Measurements from ENCODE around the gene PTPN13. TPM values are rescaled to one million over a fixed set of nuclear protein-coding genes. Genes with fewer than 3 reads are reported as not detected.

The PTPN13 gene
- total RNA-seq, 2 experiments from 2014 or later: 3.9 to 4.1 TPM

GRCh38 chr4:86640469-86640868 lies 46.4 kb downstream of the PTPN13 start:
- intact Hi-C loops (cut with DNase I, micrococcal nuclease): no loop called here
- CTCF ChIA-PET: no interaction called here
- TF ChIP-seq CTCF (IDR thresholded peaks at IDR 0.05): no peak

GRCh38 chr4:86641516-86642090 lies 47.5 kb downstream of the PTPN13 start:
- Histone ChIP-seq H3K4me1 (ENCODE audit: insufficient read depth, low read length) (no peaks in the 10 kb centered on the region), H3K27ac (ENCODE audit: low read depth in 1 of 2, low read length in 2 of 2) (no peak overlapping the region), H3K36me3 (ENCODE audit: insufficient read depth, low read length) (no peaks in the 10 kb centered on the region), H3K4me3 (ENCODE audit: low read length) (no peak overlapping the region), H3K27me3 (ENCODE audit: control insufficient read depth in 1 of 2, insufficient read depth in 2 of 2, low read length in 2 of 2) (no peaks in the 10 kb centered on the region), H3K9me3 (ENCODE audit: control insufficient read depth in 1 of 2, insufficient read depth in 1 of 2, low read length in 2 of 2) (no peaks in the 10 kb centered on the region)
- TF ChIP-seq CTCF (IDR thresholded peaks at IDR 0.05): no peak
- ChIA-PET CTCF (no interaction called here), POLR2A (no interaction called here)
- no peaks in the 10 kb centered on the region for H3K36me3 Mint-ChIP-seq (ENCODE audit: low read depth)
- ATAC-seq (ENCODE audit: poor library complexity) (no peak), DNase-seq (no peak)
- no peak overlapping the region for H3K27ac Mint-ChIP-seq
- H3K4me1 Mint-ChIP-seq (ENCODE audit: low read depth): no peaks in the 10 kb centered on the region
- no peaks in the 10 kb centered on the region for H3K27me3 Mint-ChIP-seq
- no peak overlapping the region for H3K4me3 Mint-ChIP-seq
- no peaks in the 10 kb centered on the region for H3K9me3 Mint-ChIP-seq
- intact Hi-C loops (cut with DNase I, micrococcal nuclease): no loop called here

More at GRCh38 chr4:86640469-86640868, 46.4 kb downstream of the PTPN13 start:
- Histone ChIP-seq H3K4me1 (ENCODE audit: insufficient read depth, low read length) (no peaks in the 10 kb centered on the region), H3K36me3 (ENCODE audit: insufficient read depth, low read length) (no peaks in the 10 kb centered on the region), H3K27ac (ENCODE audit: low read depth in 1 of 2, low read length in 2 of 2) (no peak overlapping the region), H3K4me3 (ENCODE audit: low read length) (no peak overlapping the region), H3K9me3 (ENCODE audit: control insufficient read depth in 1 of 2, insufficient read depth in 1 of 2, low read length in 2 of 2) (no peaks in the 10 kb centered on the region), H3K27me3 (ENCODE audit: control insufficient read depth in 1 of 2, insufficient read depth in 2 of 2, low read length in 2 of 2) (no peaks in the 10 kb centered on the region)
- H3K36me3 Mint-ChIP-seq (ENCODE audit: low read depth): no peaks in the 10 kb centered on the region
- ATAC-seq (ENCODE audit: poor library complexity) (no peak), DNase-seq (no peak)
- POLR2A ChIA-PET: no interaction called here
- peaks cover 3% of the 10 kb centered on the region for H3K9me3 Mint-ChIP-seq
- H3K4me3 Mint-ChIP-seq: no peak overlapping the region
- no peak overlapping the region for H3K27ac Mint-ChIP-seq
- no peaks in the 10 kb centered on the region for H3K27me3 Mint-ChIP-seq
- H3K4me1 Mint-ChIP-seq (ENCODE audit: low read depth): no peaks in the 10 kb centered on the region

GRCh38 chr4:86644892-86645291 lies 50.8 kb downstream of the PTPN13 start:
- POLR2A ChIA-PET: no interaction called here
- Histone ChIP-seq H3K27me3 (ENCODE audit: control insufficient read depth in 1 of 2, insufficient read depth in 2 of 2, low read length in 2 of 2) (no peaks in the 10 kb centered on the region), H3K27ac (ENCODE audit: low read depth in 1 of 2, low read length in 2 of 2) (no peak overlapping the region), H3K4me1 (ENCODE audit: insufficient read depth, low read length) (no peaks in the 10 kb centered on the region), H3K36me3 (ENCODE audit: insufficient read depth, low read length) (no peaks in the 10 kb centered on the region), H3K9me3 (ENCODE audit: control insufficient read depth in 1 of 2, insufficient read depth in 1 of 2, low read length in 2 of 2) (peaks cover 0 to 2% of the 10 kb centered on the region in 2 experiments), H3K4me3 (ENCODE audit: low read length) (no peak overlapping the region)
- H3K36me3 Mint-ChIP-seq (ENCODE audit: low read depth): no peaks in the 10 kb centered on the region
- H3K4me3 Mint-ChIP-seq: no peak overlapping the region
- no peaks in the 10 kb centered on the region for H3K27me3 Mint-ChIP-seq
- no peak for TF ChIP-seq CTCF (IDR thresholded peaks at IDR 0.05)
- ATAC-seq (ENCODE audit: poor library complexity): no peak
- intact Hi-C loops (cut with DNase I, micrococcal nuclease): no loop called here
- no peak for DNase-seq
- peaks cover 5% of the 10 kb centered on the region for H3K9me3 Mint-ChIP-seq
- CTCF ChIA-PET: no interaction called here
- H3K27ac Mint-ChIP-seq: no peak overlapping the region
- H3K4me1 Mint-ChIP-seq (ENCODE audit: low read depth): no peaks in the 10 kb centered on the region

All from CD4-positive, alpha-beta T cell (primary cell).